GM10266 (cell line): Measurements from ENCODE around the gene ZNF622.

Source experiments
- DNase-seq: peaks from one replicate; pipeline ENCODE4 v3.0.0; 2012; ENCODE audit errors: extremely low spot score
- CTCF ChIP-seq: IDR thresholded peaks from 2 replicates; pipeline ENCODE4 v1.5.1; 2012; ENCODE audit warnings: mild to moderate bottlenecking, low read depth; ENCODE audit not compliant: control insufficient read depth, insufficient read depth; ENCODE audit errors: missing control alignments

ZNF622 gene

GRCh38 chr5:16413166-16413860 lies 52.3 kb downstream of the ZNF622 start:
- DNase-seq = no peak
- TF ChIP-seq CTCF = no peak

GRCh38 chr5:16412556-16412955 lies 53.0 kb downstream of the ZNF622 start:
- TF ChIP-seq CTCF = no peak
- no peak for DNase-seq

GRCh38 chr5:16411741-16412455 lies 53.7 kb downstream of the ZNF622 start:
- TF ChIP-seq CTCF = no peak
- DNase-seq = no peak

GRCh38 chr5:16411235-16411634 lies 54.4 kb downstream of the ZNF622 start:
- DNase-seq = no peak
- no peak for TF ChIP-seq CTCF

DNA sequence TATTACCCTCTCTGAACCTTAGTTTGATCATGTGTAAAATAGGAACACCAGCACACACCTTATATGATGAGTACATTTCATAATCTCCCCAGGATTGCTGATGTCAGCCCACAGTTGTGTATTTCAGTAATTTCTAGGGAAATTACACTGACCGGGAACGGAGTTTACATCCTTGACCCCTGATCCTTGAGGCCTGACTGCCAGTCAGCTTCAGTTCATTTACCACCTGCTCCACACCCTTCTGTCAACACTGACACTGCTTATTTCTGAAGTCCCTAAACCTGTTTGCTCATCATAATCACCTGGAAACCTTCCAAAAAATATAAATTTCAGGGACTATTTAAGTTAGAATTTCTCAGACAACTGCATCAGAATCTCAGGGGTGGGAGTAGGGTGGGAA lies 55.3 kb downstream of the ZNF622 start:
- TF ChIP-seq CTCF = no peak
- DNase-seq = no peak

DNA sequence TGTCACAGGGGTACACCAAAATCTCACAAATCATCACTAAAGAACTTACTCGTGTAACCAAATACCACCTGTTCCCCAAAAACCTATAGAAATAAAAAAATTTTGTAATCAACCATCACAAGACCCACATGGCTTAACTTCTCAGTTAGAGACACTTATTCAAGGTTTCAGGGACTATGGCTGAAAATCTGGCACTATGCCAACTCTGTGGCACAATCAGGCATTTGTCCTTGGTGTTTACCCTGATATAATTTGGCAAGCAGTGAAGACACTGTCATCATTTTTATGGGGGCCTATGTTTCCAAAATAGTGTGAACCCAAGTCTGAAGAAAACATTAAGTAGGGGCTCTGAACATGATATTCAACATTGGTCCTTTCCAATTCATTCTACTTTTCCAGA lies 59.0 kb downstream of the ZNF622 start:
- DNase-seq = no peak
- TF ChIP-seq CTCF = no peak

GRCh38 chr5:16406023-16406422 lies 59.6 kb downstream of the ZNF622 start:
- no peak for DNase-seq
- TF ChIP-seq CTCF = no peak
